Erythroblast (primary cell): ENCODE data around the gene TTF2.

Source experiments
- GATA1 ChIP-seq: IDR thresholded peaks from 2 replicates; pipeline ENCODE4 v1.6.1; 2011; ENCODE audit warnings: low read depth, mild to moderate bottlenecking, control low read depth, low read length, moderate library complexity
- POLR2A ChIP-seq: IDR thresholded peaks from 2 replicates; pipeline ENCODE4 v1.6.1; 2011; ENCODE audit warnings: mild to moderate bottlenecking, low read length

- TF ChIP-seq POLR2A, result no peak
- no peak for TF ChIP-seq GATA1
These were observed 9.2 kb downstream of the TTF2 start for GRCh38 chr1:117069220-117069844.
